Glomerular endothelial cell (primary cell): ENCODE data around the gene AUTS2. TPM values are rescaled to one million over a fixed set of nuclear protein-coding genes. Genes with fewer than 3 reads are reported as not detected.

Experiments used
- DNase-seq: peaks from one replicate; pipeline ENCODE4 v3.0.0-alpha.2; 2011; ENCODE audit warnings: low read depth, low spot score; ENCODE audit errors: extremely low read depth
- total RNA-seq: library from RNA; depleted of rRNA; stranded (reverse); fragments of >200 nt; gene quantifications from 2 replicates; pipeline ENCODE4 v1.2.3, GENCODE V29; 2015

The AUTS2 gene
- total RNA-seq, 1 donor from 2014 or later: 24.8 TPM

DNA sequence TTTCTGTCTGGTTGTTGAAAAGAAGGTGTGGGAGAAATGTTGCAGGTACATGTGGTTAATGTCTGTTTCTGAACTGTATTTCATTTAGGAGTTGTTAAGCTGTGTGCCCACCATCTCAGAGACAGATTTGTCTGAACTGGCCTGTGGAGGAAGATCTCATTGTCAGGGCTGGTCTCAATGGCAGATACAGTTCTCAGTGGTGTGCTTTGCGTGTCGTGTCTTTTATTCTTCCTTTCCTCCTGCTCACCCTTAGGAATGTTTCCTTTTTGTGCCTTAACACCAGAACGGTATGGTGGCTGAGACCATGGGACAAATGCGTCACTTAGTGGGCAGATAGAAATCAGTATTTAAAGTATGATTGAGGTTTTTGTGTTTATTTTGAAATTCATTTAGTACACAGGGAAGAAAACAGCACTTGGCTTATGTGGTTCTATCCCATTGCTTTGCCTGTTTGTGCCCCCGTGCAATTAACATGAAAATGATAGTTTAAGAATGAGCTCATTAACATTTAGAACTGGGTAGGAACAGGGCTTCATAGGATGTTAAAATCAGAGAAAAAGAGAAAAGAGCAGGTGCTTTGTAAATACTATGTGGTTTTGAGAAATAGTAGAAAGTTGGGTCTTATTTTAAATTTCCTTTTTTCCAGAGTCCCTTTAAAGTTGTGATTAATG is 112.6 kb downstream of the AUTS2 start:
- DNase-seq: no peak

GRCh38 chr7:69714886-69715576 is 116.8 kb downstream of the AUTS2 start:
- no peak for DNase-seq

- DNase-seq: no peak
These were observed 118.9 kb downstream of the AUTS2 start for GRCh38 chr7:69717221-69717620.

GRCh38 chr7:69719717-69720116 is 121.4 kb downstream of the AUTS2 start:
- no peak for DNase-seq

GRCh38 chr7:69722843-69723242 is 124.6 kb downstream of the AUTS2 start:
- DNase-seq: no peak

DNA sequence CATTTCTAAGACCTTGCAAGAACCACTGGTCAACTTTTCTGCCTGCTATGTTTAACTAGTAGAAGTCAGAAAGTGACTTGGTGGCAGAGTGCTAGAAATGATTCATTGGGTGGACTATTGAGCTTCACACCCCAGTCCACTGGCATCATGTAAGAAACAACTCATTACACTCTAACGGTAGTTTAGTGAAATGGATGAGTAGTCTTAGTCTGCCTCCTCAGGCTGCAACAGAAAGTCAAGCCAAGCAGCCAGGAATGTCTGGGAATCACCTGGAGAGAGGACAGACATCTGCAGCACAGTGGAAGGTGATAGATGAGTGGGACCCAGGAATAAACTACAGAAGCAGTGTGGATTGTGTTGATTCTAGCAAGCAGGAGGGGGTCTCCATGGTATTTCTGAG is 125.4 kb downstream of the AUTS2 start:
- DNase-seq: no peak

GRCh38 chr7:69728304-69728703 is 130.0 kb downstream of the AUTS2 start:
- DNase-seq: no peak

- no peak for DNase-seq
These were observed 133.9 kb downstream of the AUTS2 start for GRCh38 chr7:69732203-69732602.

- no peak for DNase-seq
These were observed 137.3 kb downstream of the AUTS2 start for GRCh38 chr7:69735582-69735981.

DNA sequence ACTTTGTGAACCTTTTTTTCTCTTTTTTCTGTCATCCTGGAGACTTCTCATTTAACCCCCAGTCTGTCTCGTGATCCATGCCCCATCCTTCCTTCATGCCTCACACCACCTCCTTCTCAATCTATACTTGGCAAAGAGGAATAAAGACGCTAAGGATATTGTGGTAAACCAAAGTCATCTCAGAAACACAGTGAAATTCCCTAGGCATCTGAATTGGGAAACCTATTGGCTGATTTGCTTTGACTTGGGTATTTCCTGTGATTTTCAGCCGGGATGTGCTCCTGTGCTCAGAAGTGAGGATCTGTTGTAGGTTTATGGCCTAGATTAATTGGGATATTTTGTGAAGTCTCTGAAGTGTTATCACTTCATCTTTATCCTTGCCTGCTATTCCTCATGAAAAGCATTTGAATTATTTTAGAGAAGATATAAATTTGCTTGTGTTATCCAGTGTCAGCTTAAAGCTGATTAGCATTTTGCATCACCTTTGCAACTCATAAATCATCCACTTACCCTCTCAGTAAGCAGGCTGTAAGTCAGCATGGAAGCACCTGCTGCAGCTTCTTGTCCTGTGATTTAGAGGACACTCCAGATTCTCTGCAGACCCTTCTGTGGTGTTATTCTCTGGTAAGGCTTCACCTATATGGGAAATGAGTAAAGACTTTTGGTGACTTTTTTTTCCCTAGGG is 138.0 kb downstream of the AUTS2 start:
- no peak for DNase-seq

- DNase-seq: no peak
These were observed 140.2 kb downstream of the AUTS2 start for GRCh38 chr7:69738396-69738951.

- no peak for DNase-seq
These were observed 140.9 kb downstream of the AUTS2 start for GRCh38 chr7:69739190-69739589.

GRCh38 chr7:69739931-69740431 is 141.7 kb downstream of the AUTS2 start:
- DNase-seq: no peak

- DNase-seq: no peak
These were observed 144.0 kb downstream of the AUTS2 start for GRCh38 chr7:69742237-69742636.

- no peak for DNase-seq
These were observed 145.2 kb downstream of the AUTS2 start for GRCh38 chr7:69743436-69743835.

DNA sequence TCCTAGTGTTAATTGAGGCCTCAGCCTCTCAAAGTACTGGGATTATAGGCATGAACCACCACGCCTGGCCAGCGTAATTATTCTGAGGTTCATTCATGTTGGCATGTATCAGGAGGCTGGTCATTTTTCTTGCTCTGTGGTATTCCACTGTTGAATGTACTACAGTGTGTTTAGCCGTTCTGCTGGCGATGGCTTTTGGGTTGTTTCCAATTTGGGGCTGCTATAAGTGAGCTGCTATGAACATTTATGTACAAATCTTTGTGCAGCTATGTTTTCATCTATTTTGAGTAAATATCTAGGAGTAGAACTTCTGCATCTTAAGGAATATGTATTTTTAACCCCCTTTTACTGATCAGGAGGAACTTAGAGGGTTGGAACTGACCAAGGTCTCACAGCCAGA is 145.8 kb downstream of the AUTS2 start:
- DNase-seq: no peak

DNA sequence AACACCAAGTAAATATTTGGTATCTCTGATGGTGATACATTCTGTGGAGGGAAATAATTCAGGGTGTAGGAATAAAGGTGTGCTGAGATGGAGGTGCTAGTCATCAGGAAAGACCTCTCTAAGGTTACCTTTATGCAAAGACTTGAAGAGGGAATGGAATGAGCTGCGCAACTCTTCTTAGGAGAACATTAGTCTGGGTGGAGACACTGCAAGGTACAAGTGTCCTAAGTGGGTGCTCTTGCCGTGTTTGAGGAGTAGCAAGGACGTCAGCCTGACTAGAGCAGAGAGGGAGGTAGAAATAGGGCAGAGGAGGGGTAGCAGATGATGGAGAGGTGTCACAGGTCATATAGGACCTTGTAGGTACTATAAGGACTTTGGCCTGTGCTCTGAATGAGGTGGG is 148.1 kb downstream of the AUTS2 start:
- DNase-seq: no peak

- DNase-seq: no peak
These were observed 148.9 kb downstream of the AUTS2 start for GRCh38 chr7:69747144-69747543.

GRCh38 chr7:69748530-69748929 is 150.3 kb downstream of the AUTS2 start:
- DNase-seq: no peak

DNA sequence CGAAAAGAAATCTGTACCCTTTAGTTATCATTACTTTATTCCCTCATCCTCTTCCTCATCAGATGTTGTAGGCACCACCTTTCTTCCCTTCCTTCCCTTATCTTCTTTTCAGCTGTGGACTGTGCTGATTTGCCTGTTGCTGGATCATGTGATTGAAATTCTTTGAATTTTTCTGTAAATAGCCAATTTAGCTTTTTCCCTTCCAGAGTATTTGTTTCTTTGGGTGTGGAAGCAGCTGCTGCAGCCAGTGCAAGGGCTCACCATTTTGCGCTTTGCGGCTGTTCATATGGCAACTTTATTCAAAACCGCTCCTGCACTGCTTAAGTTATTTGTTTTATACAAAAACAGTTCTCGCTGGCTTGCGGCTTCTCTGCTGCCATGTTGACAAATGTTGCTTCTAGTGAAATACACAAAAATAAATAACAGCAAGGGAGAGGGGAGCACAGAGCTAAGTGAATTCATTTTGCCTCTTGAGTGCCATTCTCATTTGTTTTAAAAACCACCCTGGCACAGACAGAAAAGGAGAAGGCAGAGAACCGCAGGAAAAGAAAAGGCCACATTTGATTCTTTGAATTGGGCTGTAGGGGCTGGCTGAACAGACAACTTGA is 151.2 kb downstream of the AUTS2 start:
- no peak for DNase-seq

- DNase-seq: no peak
These were observed 151.7 kb downstream of the AUTS2 start for GRCh38 chr7:69749994-69750393.
